K562 (cell line): ENCODE measurements around the gene SHF. TPM values are rescaled to one million over a fixed set of nuclear protein-coding genes. Genes with fewer than 3 reads are reported as not detected.

ENCODE experiments used
- AFF1 ChIP-seq, 2 experiments: fragments of 450-650 bp; IDR thresholded peaks; 2 replicates each; pipeline ENCODE4 v1.6.1; 2018; ENCODE audit warnings: mild to moderate bottlenecking in 2 of 2, low read depth in 1 of 2; ENCODE audit not compliant: partially characterized antibody in 2 of 2
- ZNF324 ChIP-seq: fragments of 250-450 bp; sonication (Bioruptor Pico); IDR thresholded peaks from 2 replicates; pipeline ENCODE4 v1.4.0; 2020; ENCODE audit warnings: mild to moderate bottlenecking
- ZNF445 ChIP-seq: fragments of 250-450 bp; sonication (Bioruptor Pico); IDR thresholded peaks from 2 replicates; pipeline ENCODE4 v1.4.0; 2020; ENCODE audit warnings: low read depth, mild to moderate bottlenecking, moderate library complexity
- polyA plus RNA-seq, 8 experiments: library from polyadenylated mRNA; depleted of rRNA in 4 of 8; stranded (reverse) in 5 of 8; unstranded in 3 of 8; fragments of >200 nt; fragmentation: Nextera tagmentation in 2 of 8; fragmentation: Illumina TruSeq in 1 of 8; extraction: Ambion mirVana in 2 of 8; extraction: Trizol in 1 of 8; gene quantifications; 2 replicates each; pipeline versions ENCODE4 v1.2.1 to v1.2.3, GENCODE V29; 2011 to 2014; ENCODE audit warnings: inconsistent platforms in 1 of 8, missing spikeins in 1 of 8
- total RNA-seq, 7 experiments: library from RNA; depleted of rRNA in 6 of 7; stranded (reverse); fragments of >200 nt in 6 of 7; fragmentation: Illumina TruSeq in 2 of 7; extraction: Trizol in 2 of 7; gene quantifications; 2 replicates each; pipeline versions ENCODE4 v1.2.1 to v1.2.3, GENCODE V29; 2011 to 2021; ENCODE audit warnings: low replicate concordance in 1 of 7
- TF ChIP-seq, protein P1 (sequence below): fragments of 450-650 bp; IDR thresholded peaks from 2 replicates; pipeline ENCODE4 v1.6.1; 2016; ENCODE audit warnings: mild to moderate bottlenecking, moderate library complexity
- TF ChIP-seq, protein P2 (sequence below): fragments of 450-650 bp; formaldehyde crosslinking; IDR thresholded peaks from 2 replicates; pipeline ENCODE4 v1.4.0; 2022; ENCODE audit warnings: missing genetic modification characterization

Gene SHF
- total and polyA plus RNA-seq, 9 of the 15 experiments (the other 6 are each of a cell fraction or from before 2014, with no cell fraction given), result 0.51 to 2.2 (median 0.85) TPM; not detected in 2

- no peak for TF ChIP-seq ZNF445 (CRISPR knock-in tag)
- no peak for TF ChIP-seq ZNF324 (CRISPR knock-in tag)
- TF ChIP-seq, protein P1, sequence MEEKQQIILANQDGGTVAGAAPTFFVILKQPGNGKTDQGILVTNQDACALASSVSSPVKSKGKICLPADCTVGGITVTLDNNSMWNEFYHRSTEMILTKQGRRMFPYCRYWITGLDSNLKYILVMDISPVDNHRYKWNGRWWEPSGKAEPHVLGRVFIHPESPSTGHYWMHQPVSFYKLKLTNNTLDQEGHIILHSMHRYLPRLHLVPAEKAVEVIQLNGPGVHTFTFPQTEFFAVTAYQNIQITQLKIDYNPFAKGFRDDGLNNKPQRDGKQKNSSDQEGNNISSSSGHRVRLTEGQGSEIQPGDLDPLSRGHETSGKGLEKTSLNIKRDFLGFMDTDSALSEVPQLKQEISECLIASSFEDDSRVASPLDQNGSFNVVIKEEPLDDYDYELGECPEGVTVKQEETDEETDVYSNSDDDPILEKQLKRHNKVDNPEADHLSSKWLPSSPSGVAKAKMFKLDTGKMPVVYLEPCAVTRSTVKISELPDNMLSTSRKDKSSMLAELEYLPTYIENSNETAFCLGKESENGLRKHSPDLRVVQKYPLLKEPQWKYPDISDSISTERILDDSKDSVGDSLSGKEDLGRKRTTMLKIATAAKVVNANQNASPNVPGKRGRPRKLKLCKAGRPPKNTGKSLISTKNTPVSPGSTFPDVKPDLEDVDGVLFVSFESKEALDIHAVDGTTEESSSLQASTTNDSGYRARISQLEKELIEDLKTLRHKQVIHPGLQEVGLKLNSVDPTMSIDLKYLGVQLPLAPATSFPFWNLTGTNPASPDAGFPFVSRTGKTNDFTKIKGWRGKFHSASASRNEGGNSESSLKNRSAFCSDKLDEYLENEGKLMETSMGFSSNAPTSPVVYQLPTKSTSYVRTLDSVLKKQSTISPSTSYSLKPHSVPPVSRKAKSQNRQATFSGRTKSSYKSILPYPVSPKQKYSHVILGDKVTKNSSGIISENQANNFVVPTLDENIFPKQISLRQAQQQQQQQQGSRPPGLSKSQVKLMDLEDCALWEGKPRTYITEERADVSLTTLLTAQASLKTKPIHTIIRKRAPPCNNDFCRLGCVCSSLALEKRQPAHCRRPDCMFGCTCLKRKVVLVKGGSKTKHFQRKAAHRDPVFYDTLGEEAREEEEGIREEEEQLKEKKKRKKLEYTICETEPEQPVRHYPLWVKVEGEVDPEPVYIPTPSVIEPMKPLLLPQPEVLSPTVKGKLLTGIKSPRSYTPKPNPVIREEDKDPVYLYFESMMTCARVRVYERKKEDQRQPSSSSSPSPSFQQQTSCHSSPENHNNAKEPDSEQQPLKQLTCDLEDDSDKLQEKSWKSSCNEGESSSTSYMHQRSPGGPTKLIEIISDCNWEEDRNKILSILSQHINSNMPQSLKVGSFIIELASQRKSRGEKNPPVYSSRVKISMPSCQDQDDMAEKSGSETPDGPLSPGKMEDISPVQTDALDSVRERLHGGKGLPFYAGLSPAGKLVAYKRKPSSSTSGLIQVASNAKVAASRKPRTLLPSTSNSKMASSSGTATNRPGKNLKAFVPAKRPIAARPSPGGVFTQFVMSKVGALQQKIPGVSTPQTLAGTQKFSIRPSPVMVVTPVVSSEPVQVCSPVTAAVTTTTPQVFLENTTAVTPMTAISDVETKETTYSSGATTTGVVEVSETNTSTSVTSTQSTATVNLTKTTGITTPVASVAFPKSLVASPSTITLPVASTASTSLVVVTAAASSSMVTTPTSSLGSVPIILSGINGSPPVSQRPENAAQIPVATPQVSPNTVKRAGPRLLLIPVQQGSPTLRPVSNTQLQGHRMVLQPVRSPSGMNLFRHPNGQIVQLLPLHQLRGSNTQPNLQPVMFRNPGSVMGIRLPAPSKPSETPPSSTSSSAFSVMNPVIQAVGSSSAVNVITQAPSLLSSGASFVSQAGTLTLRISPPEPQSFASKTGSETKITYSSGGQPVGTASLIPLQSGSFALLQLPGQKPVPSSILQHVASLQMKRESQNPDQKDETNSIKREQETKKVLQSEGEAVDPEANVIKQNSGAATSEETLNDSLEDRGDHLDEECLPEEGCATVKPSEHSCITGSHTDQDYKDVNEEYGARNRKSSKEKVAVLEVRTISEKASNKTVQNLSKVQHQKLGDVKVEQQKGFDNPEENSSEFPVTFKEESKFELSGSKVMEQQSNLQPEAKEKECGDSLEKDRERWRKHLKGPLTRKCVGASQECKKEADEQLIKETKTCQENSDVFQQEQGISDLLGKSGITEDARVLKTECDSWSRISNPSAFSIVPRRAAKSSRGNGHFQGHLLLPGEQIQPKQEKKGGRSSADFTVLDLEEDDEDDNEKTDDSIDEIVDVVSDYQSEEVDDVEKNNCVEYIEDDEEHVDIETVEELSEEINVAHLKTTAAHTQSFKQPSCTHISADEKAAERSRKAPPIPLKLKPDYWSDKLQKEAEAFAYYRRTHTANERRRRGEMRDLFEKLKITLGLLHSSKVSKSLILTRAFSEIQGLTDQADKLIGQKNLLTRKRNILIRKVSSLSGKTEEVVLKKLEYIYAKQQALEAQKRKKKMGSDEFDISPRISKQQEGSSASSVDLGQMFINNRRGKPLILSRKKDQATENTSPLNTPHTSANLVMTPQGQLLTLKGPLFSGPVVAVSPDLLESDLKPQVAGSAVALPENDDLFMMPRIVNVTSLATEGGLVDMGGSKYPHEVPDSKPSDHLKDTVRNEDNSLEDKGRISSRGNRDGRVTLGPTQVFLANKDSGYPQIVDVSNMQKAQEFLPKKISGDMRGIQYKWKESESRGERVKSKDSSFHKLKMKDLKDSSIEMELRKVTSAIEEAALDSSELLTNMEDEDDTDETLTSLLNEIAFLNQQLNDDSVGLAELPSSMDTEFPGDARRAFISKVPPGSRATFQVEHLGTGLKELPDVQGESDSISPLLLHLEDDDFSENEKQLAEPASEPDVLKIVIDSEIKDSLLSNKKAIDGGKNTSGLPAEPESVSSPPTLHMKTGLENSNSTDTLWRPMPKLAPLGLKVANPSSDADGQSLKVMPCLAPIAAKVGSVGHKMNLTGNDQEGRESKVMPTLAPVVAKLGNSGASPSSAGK, result no peak
- no peak for TF ChIP-seq AFF1 (IDR thresholded peaks at IDR 0.05; ENCODE audit: low read depth in 1 of 2, partially characterized antibody in 2 of 2)
- TF ChIP-seq, protein P2, sequence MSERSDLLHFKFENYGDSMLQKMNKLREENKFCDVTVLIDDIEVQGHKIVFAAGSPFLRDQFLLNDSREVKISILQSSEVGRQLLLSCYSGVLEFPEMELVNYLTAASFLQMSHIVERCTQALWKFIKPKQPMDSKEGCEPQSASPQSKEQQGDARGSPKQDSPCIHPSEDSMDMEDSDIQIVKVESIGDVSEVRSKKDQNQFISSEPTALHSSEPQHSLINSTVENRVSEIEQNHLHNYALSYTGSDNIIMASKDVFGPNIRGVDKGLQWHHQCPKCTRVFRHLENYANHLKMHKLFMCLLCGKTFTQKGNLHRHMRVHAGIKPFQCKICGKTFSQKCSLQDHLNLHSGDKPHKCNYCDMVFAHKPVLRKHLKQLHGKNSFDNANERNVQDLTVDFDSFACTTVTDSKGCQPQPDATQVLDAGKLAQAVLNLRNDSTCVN (CRISPR knock-in tag), result no peak
Measured at GRCh38 chr15:45203182-45203581, 15.4 kb upstream of the SHF start (continued).
